NCI-H69 (cell line): ENCODE data around the gene YWHAB.
"Not testable (repeated sequence)": the region's sequence is repeated elsewhere in the genome, so short reads cannot be mapped to it uniquely, and the experiment has no call there.

ENCODE experiments used
- DNase-seq: peaks from one replicate; lab custom pipeline; 2025; lab: John Stamatoyannopoulos, UW

YWHAB gene

GRCh38 chr20:44885392-44886265, at the start of gene YWHAB:
YWHAB (plus strand) TSS chr20:44885705; CDS start chr20:44901534, 15,829 bp downstream.
- peak; percentile 96 for DNase-seq

- no peak for DNase-seq
These were observed 48.8 kb upstream of the YWHAB start for GRCh38 chr20:44836601-44837120.

- no peak for DNase-seq
These were observed 47.6 kb upstream of the YWHAB start for GRCh38 chr20:44837946-44838345.

GRCh38 chr20:44838521-44838920, 47.0 kb upstream of the YWHAB start:
- DNase-seq = no peak

- no peak for DNase-seq
These were observed 46.0 kb upstream of the YWHAB start for GRCh38 chr20:44839481-44839880.

- no peak for DNase-seq
These were observed 44.7 kb upstream of the YWHAB start for GRCh38 chr20:44840826-44841225.

GRCh38 chr20:44841955-44842354, 43.5 kb upstream of the YWHAB start:
- DNase-seq = no peak

- no peak for DNase-seq
These were observed 41.6 kb upstream of the YWHAB start for GRCh38 chr20:44843876-44844275.

- DNase-seq = no peak
These were observed 37.1 kb upstream of the YWHAB start for GRCh38 chr20:44848254-44849015.

GRCh38 chr20:44849703-44850102, 35.8 kb upstream of the YWHAB start:
- DNase-seq = no peak

GRCh38 chr20:44850272-44850671, 35.2 kb upstream of the YWHAB start:
- DNase-seq = no peak

GRCh38 chr20:44850837-44851236, 34.7 kb upstream of the YWHAB start:
- no peak for DNase-seq

- DNase-seq = no peak
These were observed 34.0 kb upstream of the YWHAB start for GRCh38 chr20:44851545-44851944.

- no peak for DNase-seq
These were observed 29.1 kb upstream of the YWHAB start for GRCh38 chr20:44856442-44856841.

GRCh38 chr20:44856856-44857448, 28.6 kb upstream of the YWHAB start:
- no peak for DNase-seq

GRCh38 chr20:44858606-44859360, 26.7 kb upstream of the YWHAB start:
- peak; percentile 5 for DNase-seq

- DNase-seq = peak; percentile 18
These were observed 23.9 kb upstream of the YWHAB start for GRCh38 chr20:44861531-44862006.

GRCh38 chr20:44862286-44862685, 23.2 kb upstream of the YWHAB start:
- DNase-seq = no peak

- peak; percentile 19 for DNase-seq
These were observed 22.0 kb upstream of the YWHAB start for GRCh38 chr20:44863365-44864084.

GRCh38 chr20:44864493-44864892, 21.0 kb upstream of the YWHAB start:
- DNase-seq = not testable (repeated sequence)
